Mesenchymal stem cell (in vitro differentiated cells and primary cell): Measurements from ENCODE around the gene TP73.

ENCODE experiments used
- DNase-seq: peaks from one replicate; pipeline ENCODE4 v3.0.0-alpha.2; 2013
- H2AFZ ChIP-seq: one replicate; pipeline ENCODE4 v1.6.1; 2013; ENCODE audit warnings: low read depth, mild to moderate bottlenecking, control low read depth, inconsistent platforms, low read length, moderate library complexity
- H2AK5ac ChIP-seq: 2 replicates; pipeline ENCODE4 v1.6.1; 2013; ENCODE audit warnings: low read length, moderate library complexity, mild to moderate bottlenecking, inconsistent platforms; ENCODE audit not compliant: severe bottlenecking
- H2BK120ac ChIP-seq: one replicate; pipeline ENCODE4 v1.6.1; 2013; ENCODE audit warnings: low read depth, mild to moderate bottlenecking, inconsistent platforms, low read length, moderate library complexity
- H2BK12ac ChIP-seq, 2 experiments: one replicate each; pipeline ENCODE4 v1.6.1; 2013; ENCODE audit warnings: inconsistent platforms in 2 of 2, low read length in 2 of 2, mild to moderate bottlenecking in 2 of 2, moderate library complexity in 2 of 2, control low read depth in 1 of 2
- H2BK15ac ChIP-seq: one replicate; pipeline ENCODE4 v1.6.1; 2013; ENCODE audit warnings: mild to moderate bottlenecking, low read depth, inconsistent platforms; ENCODE audit not compliant: poor library complexity, severe bottlenecking
- H2BK5ac ChIP-seq: 2 replicates; pipeline ENCODE4 v1.6.1; 2013; ENCODE audit warnings: low read depth, mild to moderate bottlenecking, low read length, control low read depth, inconsistent platforms; ENCODE audit not compliant: poor library complexity, severe bottlenecking
- H3K14ac ChIP-seq, 2 experiments: one replicate each; pipeline ENCODE4 v1.6.1; 2013; ENCODE audit warnings: inconsistent platforms in 2 of 2, low read length in 2 of 2, control low read depth in 1 of 2, mild to moderate bottlenecking in 1 of 2, moderate library complexity in 1 of 2
- H3K18ac ChIP-seq, 2 experiments: one replicate each; pipeline ENCODE4 v1.6.1; 2013; ENCODE audit warnings: inconsistent platforms in 2 of 2, low read length in 2 of 2, control low read depth in 1 of 2, low read depth in 1 of 2, mild to moderate bottlenecking in 1 of 2
- H3K23ac ChIP-seq, 2 experiments: one replicate each; pipeline ENCODE4 v1.6.1; 2013; ENCODE audit warnings: inconsistent platforms in 2 of 2, low read length in 2 of 2, mild to moderate bottlenecking in 2 of 2, moderate library complexity in 2 of 2, control low read depth in 1 of 2
- H3K27ac ChIP-seq: 2 replicates; pipeline ENCODE4 v1.5.1; 2013; ENCODE audit warnings: mild to moderate bottlenecking, moderate library complexity, low read length, control low read depth, inconsistent platforms; ENCODE audit not compliant: poor library complexity, severe bottlenecking
- H3K27me3 ChIP-seq, 2 experiments: 2 replicates each; pipeline versions ENCODE4 v1.6.1 to v1.7.0; 2013; ENCODE audit warnings: low read length in 2 of 2, mild to moderate bottlenecking in 2 of 2, moderate library complexity in 2 of 2, control low read depth in 1 of 2, inconsistent platforms in 1 of 2; ENCODE audit not compliant: control insufficient read depth in 1 of 2, insufficient read depth in 1 of 2
- H3K36me3 ChIP-seq, 2 experiments: 2 replicates each; pipeline versions ENCODE4 v1.6.1 to v1.7.0; 2013; ENCODE audit warnings: low read length in 2 of 2, control low read depth in 1 of 2, inconsistent platforms in 1 of 2, low read depth in 1 of 2, mild to moderate bottlenecking in 1 of 2; ENCODE audit not compliant: insufficient read depth in 2 of 2, control insufficient read depth in 1 of 2
- H3K4ac ChIP-seq, 2 experiments: one replicate each; pipeline ENCODE4 v1.6.1; 2013; ENCODE audit warnings: inconsistent platforms in 2 of 2, low read length in 2 of 2, mild to moderate bottlenecking in 2 of 2, moderate library complexity in 2 of 2, control low read depth in 1 of 2, low read depth in 1 of 2
- H3K4me1 ChIP-seq: 2 replicates; pipeline ENCODE4 v1.6.1; 2013; ENCODE audit warnings: low read depth, low read length, control low read depth; ENCODE audit not compliant: control insufficient read depth, insufficient read depth
- H3K4me2 ChIP-seq: 2 replicates; pipeline ENCODE4 v1.6.1; 2013; ENCODE audit warnings: low read length, mild to moderate bottlenecking, inconsistent platforms; ENCODE audit not compliant: poor library complexity, severe bottlenecking
- H3K4me3 ChIP-seq, 2 experiments: 2 replicates each; pipeline versions ENCODE4 v1.5.1 to v1.7.0; 2013; ENCODE audit warnings: low read length in 2 of 2, mild to moderate bottlenecking in 2 of 2, control low read depth in 1 of 2, low read depth in 1 of 2; ENCODE audit not compliant: insufficient read depth in 1 of 2
- H3K79me1 ChIP-seq: replicated peaks from 2 replicates; pipeline ENCODE4 v1.6.1; 2013; ENCODE audit warnings: mild to moderate bottlenecking, control low read depth, low read length, inconsistent platforms; ENCODE audit not compliant: poor library complexity, severe bottlenecking
- H3K9ac ChIP-seq: 2 replicates; pipeline ENCODE4 v1.7.0; 2013; ENCODE audit warnings: mild to moderate bottlenecking, low read length, moderate library complexity
- H3K9me3 ChIP-seq: 2 replicates; pipeline ENCODE4 v1.7.0; 2013; ENCODE audit warnings: mild to moderate bottlenecking, low read length; ENCODE audit not compliant: control insufficient read depth
- H4K8ac ChIP-seq: one replicate; pipeline ENCODE4 v1.6.1; 2013; ENCODE audit warnings: inconsistent platforms, mild to moderate bottlenecking, low read length, moderate library complexity
- H4K91ac ChIP-seq: one replicate; pipeline ENCODE4 v1.6.1; 2013; ENCODE audit warnings: mild to moderate bottlenecking, low read length, inconsistent platforms
- WGBS: methylation state at CpG from one replicate; pipeline ENCODE4 v1.1.7; 2013; ENCODE audit warnings: mixed read lengths; 5-methylcytosine and 5-hydroxymethylcytosine counted together

TP73 gene

DNA sequence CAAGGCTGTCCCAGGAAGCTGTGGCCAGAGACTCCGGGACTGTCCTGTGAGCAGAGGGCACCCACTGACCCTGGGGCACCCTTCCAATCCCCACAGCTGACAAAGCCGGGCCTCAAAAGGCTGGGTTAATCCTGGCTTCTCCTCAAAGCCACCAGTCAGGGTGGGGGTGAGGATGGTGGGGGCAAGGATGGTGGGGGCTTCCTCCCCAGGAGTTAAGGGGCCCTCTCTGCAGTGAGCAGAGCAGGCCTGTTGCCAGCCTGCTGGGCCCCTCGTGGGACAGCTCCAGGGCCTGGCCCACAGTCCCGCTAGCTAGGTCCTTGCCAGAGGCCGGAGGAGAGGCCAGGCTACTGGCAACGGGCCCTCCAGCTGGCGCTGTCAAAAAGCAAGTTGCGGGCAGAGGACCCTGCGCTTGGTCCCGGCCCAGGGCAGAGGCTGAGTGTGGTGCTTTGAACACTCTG, 62.0 kb downstream of the TP73 start:
- H4K8ac ChIP-seq = no peak overlapping the region
- no peaks in the 10 kb centered on the region for H3K9me3 ChIP-seq
- H2AFZ ChIP-seq = no peak overlapping the region
- WGBS = 80% methylated on average over 10 of the region's 10 CpGs
- no peak overlapping the region for H2BK5ac ChIP-seq
- no peak overlapping the region for H3K4me2 ChIP-seq
- no peak overlapping the region for H2BK120ac ChIP-seq
- no peak for DNase-seq
- H3K36me3 ChIP-seq = no peaks in the 10 kb centered on the region
- H2AK5ac ChIP-seq = no peak overlapping the region
- no peak overlapping the region for H3K4ac ChIP-seq
- no peak overlapping the region for H3K9ac ChIP-seq
- H4K91ac ChIP-seq = no peak overlapping the region
- peaks cover 61 to 88% of the 10 kb centered on the region in 2 experiments for H3K27me3 ChIP-seq
- H2BK15ac ChIP-seq = no peak overlapping the region
- H3K4me1 ChIP-seq = peaks cover 2% of the 10 kb centered on the region
- H3K14ac ChIP-seq = no peak overlapping the region
- H3K18ac ChIP-seq = no peak overlapping the region
- H3K79me1 ChIP-seq = no peaks in the 10 kb centered on the region
- no peak overlapping the region for H2BK12ac ChIP-seq
- no peak overlapping the region for H3K23ac ChIP-seq
- no peak overlapping the region for H3K27ac ChIP-seq
- H3K4me3 ChIP-seq = no peak overlapping the region

DNA sequence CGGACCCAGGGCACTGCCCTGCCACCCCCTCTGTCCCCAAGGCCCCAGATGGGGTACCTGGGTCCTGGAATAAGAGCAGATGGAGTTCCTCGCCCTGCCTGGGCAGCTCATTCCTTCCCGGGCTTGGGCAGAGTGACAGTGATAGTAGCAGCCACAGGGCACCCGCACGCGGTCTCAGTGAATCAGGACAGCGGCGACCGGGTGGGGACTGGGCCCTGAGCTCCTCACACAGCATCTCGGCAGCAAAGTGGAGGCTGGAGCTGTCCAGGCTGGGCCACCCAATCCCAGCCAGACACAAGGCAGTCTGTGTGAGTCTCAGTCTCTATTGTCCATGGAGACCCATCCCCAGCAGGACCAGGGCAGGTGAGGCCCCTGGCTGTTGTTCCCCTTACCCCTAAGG, 62.5 kb downstream of the TP73 start:
- H3K4me3 ChIP-seq = no peak overlapping the region
- H3K23ac ChIP-seq = no peak overlapping the region
- H2AK5ac ChIP-seq = no peak overlapping the region
- H3K14ac ChIP-seq = no peak overlapping the region
- no peak overlapping the region for H3K9ac ChIP-seq
- H3K4ac ChIP-seq = no peak overlapping the region
- H4K8ac ChIP-seq = no peak overlapping the region
- no peak overlapping the region for H3K4me2 ChIP-seq
- no peak overlapping the region for H2BK5ac ChIP-seq
- no peak overlapping the region for H2AFZ ChIP-seq
- H2BK120ac ChIP-seq = no peak overlapping the region
- H4K91ac ChIP-seq = no peak overlapping the region
- peaks cover 2% of the 10 kb centered on the region for H3K4me1 ChIP-seq
- no peaks in the 10 kb centered on the region for H3K79me1 ChIP-seq
- no peak overlapping the region for H2BK15ac ChIP-seq
- no peaks in the 10 kb centered on the region for H3K36me3 ChIP-seq
- H3K18ac ChIP-seq = no peak overlapping the region
- WGBS = 86% methylated on average over 10 of the region's 10 CpGs
- no peaks in the 10 kb centered on the region for H3K9me3 ChIP-seq
- peaks cover 56 to 87% of the 10 kb centered on the region in 2 experiments for H3K27me3 ChIP-seq
- no peak overlapping the region for H2BK12ac ChIP-seq
- no peak overlapping the region for H3K27ac ChIP-seq
- no peak for DNase-seq

DNA sequence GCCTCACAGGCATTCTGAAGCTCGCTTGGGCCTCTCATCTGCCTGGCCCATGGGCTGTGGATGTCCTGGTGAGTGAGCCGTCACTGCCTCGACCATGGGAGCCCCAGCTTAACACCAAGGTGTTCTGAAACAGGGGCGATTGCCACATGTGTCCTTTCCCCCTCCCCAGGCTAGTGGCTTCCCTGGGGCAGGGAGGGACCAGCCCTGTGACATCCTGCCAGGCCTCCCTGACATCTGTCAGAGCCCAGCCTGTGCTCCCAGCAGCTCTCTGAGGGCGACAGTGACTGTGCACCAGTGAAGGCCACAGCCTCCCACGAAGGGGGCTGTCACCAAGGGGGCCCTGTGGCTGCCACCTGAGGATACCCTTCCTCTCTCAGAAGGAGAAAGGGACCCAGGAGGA, 64.0 kb downstream of the TP73 start:
- H2BK120ac ChIP-seq = no peak overlapping the region
- H4K91ac ChIP-seq = no peak overlapping the region
- no peaks in the 10 kb centered on the region for H3K79me1 ChIP-seq
- H3K4me3 ChIP-seq = no peak overlapping the region
- no peaks in the 10 kb centered on the region for H3K9me3 ChIP-seq
- WGBS = 67% methylated on average over 6 of the region's 6 CpGs
- H3K27me3 ChIP-seq = peaks cover 44 to 81% of the 10 kb centered on the region in 2 experiments
- H2BK15ac ChIP-seq = no peak overlapping the region
- no peak overlapping the region for H2AFZ ChIP-seq
- H3K4me2 ChIP-seq = no peak overlapping the region
- no peak overlapping the region for H3K9ac ChIP-seq
- no peak overlapping the region for H2AK5ac ChIP-seq
- H3K36me3 ChIP-seq = no peaks in the 10 kb centered on the region
- no peak overlapping the region for H3K27ac ChIP-seq
- peaks cover 2% of the 10 kb centered on the region for H3K4me1 ChIP-seq
- H2BK5ac ChIP-seq = no peak overlapping the region
- H3K23ac ChIP-seq = no peak overlapping the region
- H2BK12ac ChIP-seq = no peak overlapping the region
- H3K18ac ChIP-seq = no peak overlapping the region
- H3K14ac ChIP-seq = no peak overlapping the region
- H3K4ac ChIP-seq = no peak overlapping the region
- DNase-seq = no peak
- H4K8ac ChIP-seq = no peak overlapping the region

DNA sequence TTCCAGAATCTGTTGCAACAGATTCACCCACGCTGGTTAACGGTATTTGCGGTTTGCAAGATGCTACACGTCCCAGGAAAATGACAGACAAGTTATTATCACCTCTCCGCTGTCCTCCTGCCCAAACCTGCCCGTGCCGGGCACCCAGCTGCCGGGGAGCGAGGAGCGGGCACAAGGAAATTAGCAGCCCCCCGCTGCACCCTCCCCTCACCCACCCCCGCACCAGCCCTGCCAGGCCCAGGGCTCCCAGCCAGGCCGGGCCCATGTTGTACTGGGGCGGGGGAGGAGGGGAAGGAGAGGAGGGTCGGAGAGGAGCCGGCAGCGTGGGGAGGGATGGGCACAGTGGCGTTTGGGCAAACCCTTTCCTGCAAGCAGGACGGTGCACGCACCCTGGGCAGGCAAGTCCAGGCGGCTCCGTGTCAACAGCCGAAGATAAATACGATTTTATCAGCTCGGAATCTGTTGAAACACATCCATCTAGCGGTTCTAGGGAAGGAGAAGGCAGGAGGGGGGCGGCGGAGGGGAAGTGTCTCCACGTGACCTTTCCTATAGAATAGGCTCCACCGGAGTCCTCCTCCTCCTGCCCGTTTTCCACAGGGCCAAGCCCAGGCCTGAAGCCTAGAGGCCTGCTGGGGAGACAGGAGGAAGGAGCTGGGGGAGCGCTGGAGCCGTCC, 64.9 kb downstream of the TP73 start:
- H3K27me3 ChIP-seq = peaks cover 43 to 73% of the 10 kb centered on the region in 2 experiments
- H3K14ac ChIP-seq = no peak overlapping the region
- no peak overlapping the region for H3K27ac ChIP-seq
- no peaks in the 10 kb centered on the region for H3K79me1 ChIP-seq
- no peak overlapping the region for H4K8ac ChIP-seq
- no peak overlapping the region for H3K4me3 ChIP-seq
- DNase-seq = no peak
- no peak overlapping the region for H2BK15ac ChIP-seq
- H3K9me3 ChIP-seq = no peaks in the 10 kb centered on the region
- H2AK5ac ChIP-seq = no peak overlapping the region
- WGBS = 46% methylated on average over 17 of the region's 33 CpGs
- H3K4me1 ChIP-seq = peaks cover 2% of the 10 kb centered on the region
- H3K18ac ChIP-seq = no peak overlapping the region
- H3K23ac ChIP-seq = no peak overlapping the region
- no peaks in the 10 kb centered on the region for H3K36me3 ChIP-seq
- H2BK5ac ChIP-seq = no peak overlapping the region
- no peak overlapping the region for H2AFZ ChIP-seq
- H2BK12ac ChIP-seq = no peak overlapping the region
- no peak overlapping the region for H4K91ac ChIP-seq
- H3K9ac ChIP-seq = no peak overlapping the region
- no peak overlapping the region for H3K4me2 ChIP-seq
- no peak overlapping the region for H2BK120ac ChIP-seq
- H3K4ac ChIP-seq = no peak overlapping the region
